Common myeloid progenitor, CD34-positive (primary cell): ENCODE data around the gene ZBTB12.
"Not testable (repeated sequence)": the region's sequence is repeated elsewhere in the genome, so short reads cannot be mapped to it uniquely, and the experiment has no call there.

Source experiments
- CTCF ChIA-PET: fragments of 350-600 bp; sonication (Branson Sonifier 250); formaldehyde crosslinking; loops from one replicate; lab custom pipeline; 2021; ENCODE audit warnings: antibody characterized with exemption; lab: Charles Lee
- POLR2A ChIA-PET: fragments of 350-600 bp; sonication (Branson Sonifier 250); formaldehyde crosslinking; loops from one replicate; lab custom pipeline; 2021; ENCODE audit warnings: antibody characterized with exemption; lab: Charles Lee
- DNase-seq, 3 donors: peaks; one replicate each; pipeline versions ENCODE4 v3.0.0 to v3.0.0-alpha.2; 2013
- H3K27ac ChIP-seq, 2 experiments: 1 replicate in 1 of 2; 2 replicates in 1 of 2; pipeline ENCODE4 v1.7.0; 2013; ENCODE audit warnings: inconsistent platforms in 2 of 2, low read length in 2 of 2, mild to moderate bottlenecking in 2 of 2, low read depth in 1 of 2, moderate library complexity in 1 of 2; ENCODE audit not compliant: severe bottlenecking in 2 of 2, insufficient read depth in 1 of 2, poor library complexity in 1 of 2
- H3K27me3 ChIP-seq, 5 experiments: replicated peaks in 2 of 5; 1 replicate in 3 of 5; 2 replicates in 2 of 5; pipeline versions ENCODE4 v1.6.1 to v1.7.0; 2013; ENCODE audit warnings: low read length in 4 of 5, mild to moderate bottlenecking in 2 of 5, moderate library complexity in 2 of 5, inconsistent platforms in 1 of 5; ENCODE audit not compliant: insufficient read depth in 5 of 5, control insufficient read depth in 4 of 5
- H3K36me3 ChIP-seq, 4 experiments: 1 replicate in 2 of 4; 2 replicates in 2 of 4; pipeline versions ENCODE4 v1.6.1 to v1.7.0; 2013; ENCODE audit warnings: low read length in 3 of 4, control low read depth in 1 of 4, mild to moderate bottlenecking in 1 of 4; ENCODE audit not compliant: control insufficient read depth in 4 of 4, insufficient read depth in 4 of 4
- H3K4me1 ChIP-seq, 4 experiments: 1 replicate in 3 of 4; 2 replicates in 1 of 4; pipeline versions ENCODE4 v1.6.1 to v1.7.1; 2013; ENCODE audit warnings: low read length in 3 of 4, mild to moderate bottlenecking in 3 of 4, control low read depth in 1 of 4, inconsistent platforms in 1 of 4, moderate library complexity in 1 of 4; ENCODE audit not compliant: control insufficient read depth in 4 of 4, insufficient read depth in 4 of 4; ENCODE audit errors: control extremely low read depth in 1 of 4
- H3K4me3 ChIP-seq, 7 experiments: 1 replicate in 4 of 7; 2 replicates in 3 of 7; pipeline versions ENCODE4 v1.5.1 to v1.7.0; 2013; ENCODE audit warnings: mild to moderate bottlenecking in 7 of 7, low read length in 6 of 7, moderate library complexity in 6 of 7, inconsistent platforms in 2 of 7, low read depth in 2 of 7, control low read depth in 1 of 7; ENCODE audit not compliant: insufficient read depth in 4 of 7, control insufficient read depth in 1 of 7; ENCODE audit errors: extremely low read depth in 1 of 7
- H3K9me3 ChIP-seq, 5 experiments: 1 replicate in 4 of 5; 2 replicates in 1 of 5; pipeline versions ENCODE4 v1.6.1 to v1.7.1; 2013; ENCODE audit warnings: low read length in 4 of 5, mild to moderate bottlenecking in 2 of 5, inconsistent platforms in 1 of 5, low read depth in 1 of 5, moderate library complexity in 1 of 5; ENCODE audit not compliant: control insufficient read depth in 4 of 5, insufficient read depth in 2 of 5; ENCODE audit errors: control extremely low read depth in 1 of 5
- WGBS: methylation state at CpG from one replicate; pipeline ENCODE4 v1.1.5; 2013; ENCODE audit not compliant: insufficient coverage; 5-methylcytosine and 5-hydroxymethylcytosine counted together

The ZBTB12 gene

GRCh38 chr6:31871046-31871659 is 30.7 kb downstream of the ZBTB12 start:
- Histone ChIP-seq H3K27me3 (peaks cover 0 to 3% (median 0%) of the 10 kb centered on the region in 5 experiments), H3K4me1 (peaks cover 0 to 2% (median 0%) of the 10 kb centered on the region in 4 experiments), H3K36me3 (no peaks in the 10 kb centered on the region), H3K9me3 (no peaks in the 10 kb centered on the region), H3K27ac (no peak overlapping the region), H3K4me3 (no peak overlapping the region)
- ChIA-PET POLR2A (no interaction called here), CTCF (interaction anchor here (2.9 kb wide), 1 partner anchor 12 kb away, joined by 11 read pairs; no protein-coding TSS in a partner anchor)
- 82% methylated on average over 8 of the region's 9 CpGs for WGBS
- DNase-seq, result no peak

DNA sequence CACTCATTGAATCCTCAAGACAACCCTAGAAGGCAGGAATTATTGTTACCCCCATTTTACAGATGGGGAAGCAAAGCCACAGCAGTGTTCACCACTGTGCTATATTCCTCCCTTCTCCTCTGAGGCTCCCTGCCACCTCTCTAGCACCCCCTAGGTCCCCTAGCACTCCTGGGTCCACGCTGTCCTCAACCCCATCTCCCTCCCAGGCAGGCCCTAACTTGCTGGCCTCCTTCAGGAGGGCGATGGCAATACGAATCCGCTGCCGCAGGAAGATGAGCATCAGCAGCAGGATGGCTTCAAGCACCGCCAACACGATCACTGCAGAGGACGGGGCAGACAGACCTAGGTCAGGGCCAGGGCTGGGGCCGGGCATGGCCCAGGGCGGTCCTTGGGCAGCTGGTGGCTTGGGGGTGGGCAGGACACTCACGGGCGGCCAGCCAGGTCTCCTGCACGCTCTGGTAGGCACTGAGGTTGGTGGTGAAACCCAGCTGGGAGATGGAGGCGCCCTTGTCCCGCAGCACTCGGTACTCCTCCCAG is 31.4 kb downstream of the ZBTB12 start:
- Histone ChIP-seq H3K4me3 (no peak overlapping the region), H3K9me3 (no peaks in the 10 kb centered on the region), H3K4me1 (no peaks in the 10 kb centered on the region), H3K27ac (no peak overlapping the region), H3K27me3 (peaks cover 0 to 3% (median 0%) of the 10 kb centered on the region in 5 experiments), H3K36me3 (no peaks in the 10 kb centered on the region)
- DNase-seq, result peak in 1 of 3 donors; percentile 14
- POLR2A ChIA-PET, result no interaction called here
- WGBS, result 90% methylated on average over 15 of the region's 16 CpGs
- CTCF ChIA-PET, result interaction anchor here (2.9 kb wide), 1 partner anchor 13 kb away, joined by 11 read pairs; no protein-coding TSS in a partner anchor

GRCh38 chr6:31869343-31869742 is 32.5 kb downstream of the ZBTB12 start:
- CTCF ChIA-PET, result interaction anchor here (1.3 to 1.4 kb wide), 2 partner anchors 12 to 13 kb away, joined by 4 read pairs; no protein-coding TSS in a partner anchor
- 81% methylated on average over 4 of the region's 8 CpGs for WGBS
- POLR2A ChIA-PET, result no interaction called here

DNA sequence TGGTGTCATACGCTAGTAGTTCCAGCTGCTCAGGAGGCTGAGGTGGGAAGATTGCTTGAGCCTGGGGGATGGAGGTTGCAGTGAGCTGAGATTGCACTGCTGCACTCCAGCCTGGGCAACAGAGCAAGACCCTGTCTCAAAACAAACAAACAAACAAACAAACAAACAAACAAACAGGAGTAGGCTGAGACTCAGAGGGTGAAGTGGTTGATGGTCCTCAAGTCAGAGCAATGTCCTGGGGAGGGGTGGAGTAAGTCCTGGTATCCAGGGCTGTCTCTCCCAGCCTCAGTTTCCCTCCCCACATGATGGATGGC is 33.3 kb downstream of the ZBTB12 start:
- not testable (repeated sequence) for H3K27ac ChIP-seq, H3K9me3 ChIP-seq, H3K27me3 ChIP-seq, H3K36me3 ChIP-seq, DNase-seq, H3K4me3 ChIP-seq
- ChIA-PET CTCF (interaction anchor here (0.7 to 1.4 kb wide), 6 partner anchors 11 to 104 kb away, joined by 3 to 4 read pairs (median 3); no protein-coding TSS in a partner anchor), POLR2A (interaction anchor here (0.6 kb wide), 1 partner anchor 33 kb away, joined by 4 read pairs; no protein-coding TSS in a partner anchor)
- peaks cover 0 to 12% (median 4%) of the 10 kb centered on the region in 4 experiments for H3K4me1 ChIP-seq
- no CpG with 5 or more reads among the region's 1 CpG for WGBS

More at GRCh38 chr6:31869343-31869742, 32.5 kb downstream of the ZBTB12 start:
- Histone ChIP-seq H3K27me3 (peaks cover 0 to 3% (median 0%) of the 10 kb centered on the region in 5 experiments), H3K4me1 (peaks cover 0 to 6% (median 2%) of the 10 kb centered on the region in 4 experiments), H3K36me3 (no peaks in the 10 kb centered on the region), H3K4me3 (no peak overlapping the region), H3K27ac (no peak overlapping the region), H3K9me3 (no peaks in the 10 kb centered on the region)
- DNase-seq, result no peak

- Histone ChIP-seq H3K27ac (no peak overlapping the region), H3K4me3 (no peak overlapping the region), H3K36me3 (peaks cover 0 to 10% (median 4%) of the 10 kb centered on the region in 4 experiments), H3K4me1 (peaks cover 0 to 29% (median 19%) of the 10 kb centered on the region in 4 experiments), H3K27me3 (no peaks in the 10 kb centered on the region), H3K9me3 (no peaks in the 10 kb centered on the region)
- DNase-seq, result no peak
- 98% methylated on average over 20 of the region's 21 CpGs for WGBS
- CTCF ChIA-PET, result interaction anchor here (0.7 to 4.0 kb wide), 7 partner anchors 11 to 319 kb away, joined by 3 to 14 read pairs (median 5); partner anchors contain the start of gene ATP6V1G2
- POLR2A ChIA-PET, result interaction anchor here (0.8 kb wide), 1 partner anchor 30 kb away, joined by 5 read pairs; no protein-coding TSS in a partner anchor
Observed at GRCh38 chr6:31865205-31866118, 36.4 kb downstream of the ZBTB12 start.

DNA sequence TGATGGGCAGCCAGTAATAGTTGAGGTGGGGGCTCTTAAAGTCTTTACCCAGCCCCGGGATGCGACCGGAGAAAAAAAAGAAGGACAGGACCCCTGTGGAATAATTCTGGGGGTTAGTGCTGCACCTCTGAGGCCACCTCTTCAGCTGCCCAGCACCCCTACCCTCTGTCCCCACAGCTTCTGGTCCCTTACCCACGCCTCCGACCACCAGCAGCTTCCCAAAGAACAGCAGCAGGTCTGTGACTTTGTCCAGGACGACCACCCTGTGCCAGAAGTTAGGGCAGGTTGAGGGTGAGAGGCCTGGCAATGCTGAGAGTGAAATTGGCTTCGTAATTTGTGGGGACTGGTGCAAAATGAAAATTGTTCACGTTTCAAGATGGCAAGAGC is 37.1 kb downstream of the ZBTB12 start:
- ChIA-PET POLR2A (interaction anchor here (0.8 to 1.4 kb wide), 3 partner anchors 29 to 65 kb away, joined by 3 to 8 read pairs (median 5); partner anchors contain the start of gene EHMT2), CTCF (interaction anchor here (0.7 to 4.0 kb wide), 9 partner anchors 11 to 319 kb away, joined by 3 to 14 read pairs (median 5); partner anchors contain the start of gene ATP6V1G2)

More for the DNA sequence above, 37.1 kb downstream of the ZBTB12 start:
- WGBS, result 96% methylated on average over 6 of the region's 8 CpGs
- Histone ChIP-seq H3K4me3 (peak overlapping the region in 1 of 7 experiments; percentile 88), H3K4me1 (peaks cover 0 to 29% (median 19%) of the 10 kb centered on the region in 4 experiments), H3K36me3 (peaks cover 3 to 16% (median 10%) of the 10 kb centered on the region in 4 experiments), H3K27me3 (no peaks in the 10 kb centered on the region), H3K9me3 (no peaks in the 10 kb centered on the region), H3K27ac (no peak overlapping the region)
- DNase-seq, result no peak
